ENCODE measurements around the gene PHF21A. TPM values are rescaled to one million over a fixed set of nuclear protein-coding genes. Genes with fewer than 3 reads are reported as not detected.

PHF21A gene
- total RNA-seq, 1 experiment from 2014 or later: 29.4 TPM

- no peak for TF ChIP-seq E2F5 (CRISPR knock-in tag; IDR thresholded peaks at IDR 0.05)
- no peak for TF ChIP-seq CREB1 (CRISPR knock-in tag; IDR thresholded peaks at IDR 0.05)
- TF ChIP-seq AR (CRISPR knock-in tag; IDR thresholded peaks at IDR 0.05): no peak
- no peak for TF ChIP-seq PRDM15 (CRISPR knock-in tag; IDR thresholded peaks at IDR 0.05)
- TF ChIP-seq STAT6 (CRISPR knock-in tag; conservative IDR thresholded peaks at IDR 0.05; ENCODE audit: low read depth): no peak
- TF ChIP-seq SP1 (CRISPR knock-in tag; conservative IDR thresholded peaks at IDR 0.05): no peak
- no peak for TF ChIP-seq ZNF416 (CRISPR knock-in tag; IDR thresholded peaks at IDR 0.05)
- TF ChIP-seq TEAD1 (CRISPR knock-in tag; IDR thresholded peaks at IDR 0.05): no peak
These were observed 195.3 kb downstream of the PHF21A start (continued) for GRCh38 chr11:45926001-45926401.

GRCh38 chr11:45925550-45925949 lies 195.7 kb downstream of the PHF21A start:
- ATAC-seq (no peak), DNase-seq (ENCODE audit: low spot score) (no peak)
- Mint-ChIP-seq H3K27me3 (ENCODE audit: low read depth) (peaks cover 2% of the 10 kb centered on the region; the same call in 1 of the 2 replicates), H3K27ac (no peak overlapping the region), H3K4me3 (no peak overlapping the region), H3K36me3 (peaks cover 25% of the 10 kb centered on the region), H3K9me3 (no peaks in the 10 kb centered on the region), H3K4me1 (peaks cover 19% of the 10 kb centered on the region)
- CTCF ChIA-PET: interaction anchor here (0.6 to 2.3 kb wide), 4 partner anchors 33 to 81 kb away, joined by 3 to 5 read pairs (median 4); no protein-coding TSS in a partner anchor
- POLR2A ChIA-PET: no interaction called here
- TF ChIP-seq ESRRA (CRISPR knock-in tag; IDR thresholded peaks at IDR 0.05; ENCODE audit: borderline replicate concordance) (no peak), AR (CRISPR knock-in tag; IDR thresholded peaks at IDR 0.05) (no peak), ARID4B (CRISPR knock-in tag; IDR thresholded peaks at IDR 0.05; ENCODE audit: borderline replicate concordance) (no peak), ZNF671 (CRISPR knock-in tag; IDR thresholded peaks at IDR 0.05) (no peak), ZBTB21 (CRISPR knock-in tag; IDR thresholded peaks at IDR 0.05; ENCODE audit: borderline replicate concordance) (no peak)
- TF ChIP-seq, protein P1, sequence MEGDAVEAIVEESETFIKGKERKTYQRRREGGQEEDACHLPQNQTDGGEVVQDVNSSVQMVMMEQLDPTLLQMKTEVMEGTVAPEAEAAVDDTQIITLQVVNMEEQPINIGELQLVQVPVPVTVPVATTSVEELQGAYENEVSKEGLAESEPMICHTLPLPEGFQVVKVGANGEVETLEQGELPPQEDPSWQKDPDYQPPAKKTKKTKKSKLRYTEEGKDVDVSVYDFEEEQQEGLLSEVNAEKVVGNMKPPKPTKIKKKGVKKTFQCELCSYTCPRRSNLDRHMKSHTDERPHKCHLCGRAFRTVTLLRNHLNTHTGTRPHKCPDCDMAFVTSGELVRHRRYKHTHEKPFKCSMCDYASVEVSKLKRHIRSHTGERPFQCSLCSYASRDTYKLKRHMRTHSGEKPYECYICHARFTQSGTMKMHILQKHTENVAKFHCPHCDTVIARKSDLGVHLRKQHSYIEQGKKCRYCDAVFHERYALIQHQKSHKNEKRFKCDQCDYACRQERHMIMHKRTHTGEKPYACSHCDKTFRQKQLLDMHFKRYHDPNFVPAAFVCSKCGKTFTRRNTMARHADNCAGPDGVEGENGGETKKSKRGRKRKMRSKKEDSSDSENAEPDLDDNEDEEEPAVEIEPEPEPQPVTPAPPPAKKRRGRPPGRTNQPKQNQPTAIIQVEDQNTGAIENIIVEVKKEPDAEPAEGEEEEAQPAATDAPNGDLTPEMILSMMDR (IDR thresholded peaks at IDR 0.05): no peak
- TF ChIP-seq, protein P2, sequence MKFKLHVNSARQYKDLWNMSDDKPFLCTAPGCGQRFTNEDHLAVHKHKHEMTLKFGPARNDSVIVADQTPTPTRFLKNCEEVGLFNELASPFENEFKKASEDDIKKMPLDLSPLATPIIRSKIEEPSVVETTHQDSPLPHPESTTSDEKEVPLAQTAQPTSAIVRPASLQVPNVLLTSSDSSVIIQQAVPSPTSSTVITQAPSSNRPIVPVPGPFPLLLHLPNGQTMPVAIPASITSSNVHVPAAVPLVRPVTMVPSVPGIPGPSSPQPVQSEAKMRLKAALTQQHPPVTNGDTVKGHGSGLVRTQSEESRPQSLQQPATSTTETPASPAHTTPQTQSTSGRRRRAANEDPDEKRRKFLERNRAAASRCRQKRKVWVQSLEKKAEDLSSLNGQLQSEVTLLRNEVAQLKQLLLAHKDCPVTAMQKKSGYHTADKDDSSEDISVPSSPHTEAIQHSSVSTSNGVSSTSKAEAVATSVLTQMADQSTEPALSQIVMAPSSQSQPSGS (CRISPR knock-in tag; IDR thresholded peaks at IDR 0.05; ENCODE audit: borderline replicate concordance, low read depth): no peak

Measured in WTC11 (cell line).